Peyer's patch (tissue), 4 donors: ENCODE results near the gene EIF2S2.
"Not testable (repeated sequence)": the region's sequence is repeated elsewhere in the genome, so short reads cannot be mapped to it uniquely, and the experiment has no call there.

Experiments
- CTCF ChIP-seq, 6 experiments: fragments of 450-650 bp in 4 of 6; fragments of 200-600 bp in 2 of 6; sonication (generic) in 1 of 6; IDR thresholded peaks; one replicate each; pipeline ENCODE4 v1.5.1; 2017 to 2019; ENCODE audit warnings: antibody characterized with exemption in 6 of 6, mild to moderate bottlenecking in 3 of 6, moderate library complexity in 1 of 6
- POLR2A ChIP-seq, 2 donors: fragments of 450-650 bp; IDR thresholded peaks; one replicate each; pipeline ENCODE4 v1.5.1; 2017; ENCODE audit warnings: antibody characterized with exemption in 2 of 2, mild to moderate bottlenecking in 2 of 2, moderate library complexity in 2 of 2

DNA sequence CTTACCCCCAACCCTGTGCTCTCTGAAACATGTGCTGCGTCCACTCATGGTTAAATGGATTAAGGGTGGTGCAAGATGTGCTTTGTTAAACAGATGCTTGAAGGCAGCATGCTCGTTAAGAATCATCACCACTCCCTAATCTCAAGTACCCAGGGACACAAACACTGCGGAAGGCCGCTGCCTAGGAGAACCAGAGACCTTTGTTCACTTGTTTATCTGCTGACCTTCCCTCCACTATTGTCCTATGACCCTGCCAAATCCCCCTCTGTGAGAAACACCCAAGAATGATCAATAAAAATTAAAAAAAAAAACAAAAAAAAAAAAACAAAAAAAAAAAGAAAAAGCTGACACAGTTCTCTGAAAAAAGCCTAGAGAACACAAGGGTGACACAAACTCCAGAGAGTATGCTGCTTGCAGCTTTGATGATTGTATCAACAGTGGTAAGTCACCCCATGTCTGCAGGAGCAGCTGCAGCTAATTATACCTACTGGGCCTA lies 21.4 kb upstream of the EIF2S2 start:
- not testable (repeated sequence) for TF ChIP-seq CTCF, POLR2A (IDR thresholded peaks at IDR 0.05)
